H1 (cell line): ENCODE results near the gene UBE2F. TPM values are rescaled to one million over a fixed set of nuclear protein-coding genes. Genes with fewer than 3 reads are reported as not detected.

ENCODE experiments used
- EP300 ChIP-seq, 2 experiments: IDR thresholded peaks; 1 replicate in 1 of 2; 2 replicates in 1 of 2; pipeline ENCODE4 v1.6.1; 2011 to 2012; ENCODE audit warnings: low read depth in 2 of 2, low read length in 2 of 2, mild to moderate bottlenecking in 2 of 2, borderline replicate concordance in 1 of 2, inconsistent platforms in 1 of 2, moderate library complexity in 1 of 2
- polyA plus RNA-seq, 7 experiments: library from polyadenylated mRNA; depleted of rRNA in 3 of 7; stranded (reverse) in 5 of 7; unstranded in 2 of 7; fragments of >200 nt in 5 of 7; fragments of 200-250 nt in 2 of 7; gene quantifications; 1 replicate in 5 of 7; 2 replicates in 1 of 7; 4 replicates in 1 of 7; pipeline versions ENCODE4 v1.2.1 to v1.2.3, GENCODE V29; 2011 to 2013; ENCODE audit warnings: missing spikeins in 2 of 7, mixed read lengths in 2 of 7
- total RNA-seq: library from RNA; stranded (reverse); fragmentation: NEBNext Ultra II Directional; extraction: Animal tissue kit (Norgen Biotek cat#: 25700); gene quantifications from 2 replicates; pipeline ENCODE4 v1.2.1, GENCODE V29; 2021
- TF ChIP-seq, protein P1 (sequence below): IDR thresholded peaks from 2 replicates; pipeline ENCODE4 v1.6.1; 2012; ENCODE audit warnings: low read length, inconsistent platforms

UBE2F gene
- total and polyA plus RNA-seq, 2 of the 8 experiments (the other 6 are each of a cell fraction or from before 2014, with no cell fraction given) = 43.3 to 59.8 TPM

DNA sequence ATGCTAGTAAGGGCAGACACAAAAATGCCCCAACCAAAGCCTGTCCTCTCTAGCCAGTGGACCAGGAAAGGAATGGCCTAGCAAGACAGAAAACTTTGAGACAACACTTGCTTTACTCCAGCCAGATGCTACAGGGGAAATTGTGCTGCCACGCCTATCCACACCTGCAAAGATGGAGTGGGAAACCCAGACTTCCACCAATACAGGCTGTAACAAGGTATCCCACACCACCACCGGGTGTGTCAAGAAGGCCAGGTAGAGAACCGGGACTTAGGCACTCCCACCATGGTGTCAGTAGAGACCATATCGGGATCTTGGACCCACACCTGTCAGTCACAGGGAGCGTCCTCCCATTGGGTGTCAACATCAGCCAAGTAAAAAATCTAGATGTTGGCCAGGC lies 117.1 kb downstream of the UBE2F start (continued):
- TF ChIP-seq, protein P1, sequence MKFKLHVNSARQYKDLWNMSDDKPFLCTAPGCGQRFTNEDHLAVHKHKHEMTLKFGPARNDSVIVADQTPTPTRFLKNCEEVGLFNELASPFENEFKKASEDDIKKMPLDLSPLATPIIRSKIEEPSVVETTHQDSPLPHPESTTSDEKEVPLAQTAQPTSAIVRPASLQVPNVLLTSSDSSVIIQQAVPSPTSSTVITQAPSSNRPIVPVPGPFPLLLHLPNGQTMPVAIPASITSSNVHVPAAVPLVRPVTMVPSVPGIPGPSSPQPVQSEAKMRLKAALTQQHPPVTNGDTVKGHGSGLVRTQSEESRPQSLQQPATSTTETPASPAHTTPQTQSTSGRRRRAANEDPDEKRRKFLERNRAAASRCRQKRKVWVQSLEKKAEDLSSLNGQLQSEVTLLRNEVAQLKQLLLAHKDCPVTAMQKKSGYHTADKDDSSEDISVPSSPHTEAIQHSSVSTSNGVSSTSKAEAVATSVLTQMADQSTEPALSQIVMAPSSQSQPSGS = no peak
- TF ChIP-seq EP300 (IDR thresholded peaks at IDR 0.05; ENCODE audit: borderline replicate concordance in 1 of 2, low read depth in 2 of 2, low read length in 2 of 2) = no peak
